Trophoblast cell (in vitro differentiated cells and primary cell): ENCODE data around the gene GALNTL6.

Source experiments
- DNase-seq, 2 donors: peaks; one replicate each; pipeline ENCODE4 v3.0.0-alpha.2; 2016
- H2AFZ ChIP-seq: 2 replicates; pipeline ENCODE4 v1.6.1; 2013; ENCODE audit warnings: low read length, moderate library complexity, mild to moderate bottlenecking; ENCODE audit not compliant: insufficient read depth, poor library complexity
- H2AK5ac ChIP-seq: 2 replicates; pipeline ENCODE4 v1.6.1; 2013; ENCODE audit warnings: mild to moderate bottlenecking, low read length
- H2BK120ac ChIP-seq: 2 replicates; pipeline ENCODE4 v1.6.1; 2013; ENCODE audit warnings: low read length, mild to moderate bottlenecking, moderate library complexity; ENCODE audit not compliant: insufficient read depth, poor library complexity
- H2BK12ac ChIP-seq: 2 replicates; pipeline ENCODE4 v1.6.1; 2013; ENCODE audit warnings: mild to moderate bottlenecking, low read length, moderate library complexity
- H2BK5ac ChIP-seq: 2 replicates; pipeline ENCODE4 v1.6.1; 2013; ENCODE audit warnings: low read length, low read depth, moderate library complexity, mild to moderate bottlenecking; ENCODE audit not compliant: poor library complexity
- H3K14ac ChIP-seq: 2 replicates; pipeline ENCODE4 v1.6.1; 2013; ENCODE audit warnings: mild to moderate bottlenecking, low read length
- H3K18ac ChIP-seq: 2 replicates; pipeline ENCODE4 v1.6.1; 2013; ENCODE audit warnings: mild to moderate bottlenecking, low read length
- H3K23ac ChIP-seq: 2 replicates; pipeline ENCODE4 v1.6.1; 2013; ENCODE audit warnings: low read length
- H3K27ac ChIP-seq: 2 replicates; pipeline ENCODE4 v1.5.1; 2013; ENCODE audit warnings: low read depth, mild to moderate bottlenecking, inconsistent platforms, low read length, moderate library complexity
- H3K27me3 ChIP-seq: 2 replicates; pipeline ENCODE4 v1.6.1; 2013; ENCODE audit warnings: inconsistent platforms, mild to moderate bottlenecking, low read length, moderate library complexity; ENCODE audit not compliant: insufficient read depth
- H3K36me3 ChIP-seq, 2 experiments: 1 replicate in 1 of 2; 2 replicates in 1 of 2; pipeline ENCODE4 v1.6.1; 2013; ENCODE audit warnings: low read length in 2 of 2, mild to moderate bottlenecking in 2 of 2, moderate library complexity in 1 of 2; ENCODE audit not compliant: insufficient read depth in 2 of 2, control insufficient read depth in 1 of 2
- H3K4ac ChIP-seq: 2 replicates; pipeline ENCODE4 v1.6.1; 2013; ENCODE audit warnings: low read depth, mild to moderate bottlenecking, low read length, moderate library complexity
- H3K4me1 ChIP-seq, 2 experiments: 1 replicate in 1 of 2; 2 replicates in 1 of 2; pipeline ENCODE4 v1.6.1; 2013; ENCODE audit warnings: low read length in 2 of 2, mild to moderate bottlenecking in 2 of 2, moderate library complexity in 1 of 2; ENCODE audit not compliant: insufficient read depth in 2 of 2, control insufficient read depth in 1 of 2
- H3K4me2 ChIP-seq: 2 replicates; pipeline ENCODE4 v1.6.1; 2013; ENCODE audit warnings: inconsistent platforms, mild to moderate bottlenecking, low read length, moderate library complexity
- H3K4me3 ChIP-seq: 2 replicates; pipeline ENCODE4 v1.5.1; 2013; ENCODE audit warnings: mild to moderate bottlenecking, low read depth, low read length, inconsistent platforms
- H3K79me1 ChIP-seq: one replicate; pipeline ENCODE4 v1.6.1; 2013; ENCODE audit warnings: low read length
- H3K79me2 ChIP-seq: 2 replicates; pipeline ENCODE4 v1.6.1; 2013; ENCODE audit warnings: low read length, mild to moderate bottlenecking; ENCODE audit not compliant: control insufficient read depth, insufficient read depth, poor library complexity
- H3K9ac ChIP-seq: 2 replicates; pipeline ENCODE4 v1.6.1; 2013; ENCODE audit warnings: mild to moderate bottlenecking, low read length
- H3K9me3 ChIP-seq: 2 replicates; pipeline ENCODE4 v1.6.1; 2013; ENCODE audit warnings: low read depth, mild to moderate bottlenecking, control low read depth, inconsistent platforms, low read length; ENCODE audit not compliant: insufficient read depth
- H4K12ac ChIP-seq: 2 replicates; pipeline ENCODE4 v1.6.1; 2013; ENCODE audit warnings: low read depth, mild to moderate bottlenecking, low read length, moderate library complexity
- H4K8ac ChIP-seq: 2 replicates; pipeline ENCODE4 v1.6.1; 2013; ENCODE audit warnings: low read depth, mild to moderate bottlenecking, low read length, moderate library complexity
- H4K91ac ChIP-seq: one replicate; pipeline ENCODE4 v1.6.1; 2013; ENCODE audit warnings: low read depth, mild to moderate bottlenecking, low read length, moderate library complexity
- WGBS: extraction: QIAGEN DNeasy Blood & Tissue Kit; methylation state at CpG from one replicate; pipeline ENCODE4 v1.1.7; 2013; ENCODE audit warnings: missing lambda C conversion rate; ENCODE audit not compliant: insufficient read length, insufficient coverage; ENCODE audit errors: extremely low coverage; 5-methylcytosine and 5-hydroxymethylcytosine counted together

Gene GALNTL6

GRCh38 chr4:173001571-173001970 is 1188.4 kb downstream of the GALNTL6 start:
- no peak overlapping the region for H2AFZ ChIP-seq
- H3K18ac ChIP-seq: no peak overlapping the region
- no peak overlapping the region for H4K91ac ChIP-seq
- no peaks in the 10 kb centered on the region for H3K4me1 ChIP-seq
- H2BK5ac ChIP-seq: no peak overlapping the region
- no peak overlapping the region for H4K8ac ChIP-seq
- no peaks in the 10 kb centered on the region for H3K36me3 ChIP-seq
- H3K14ac ChIP-seq: no peak overlapping the region
- H3K23ac ChIP-seq: no peak overlapping the region
- no peaks in the 10 kb centered on the region for H3K9me3 ChIP-seq
- no peaks in the 10 kb centered on the region for H3K79me2 ChIP-seq
- DNase-seq: no peak
- H3K79me1 ChIP-seq: peaks cover 2% of the 10 kb centered on the region
- no peaks in the 10 kb centered on the region for H3K27me3 ChIP-seq
- H2BK12ac ChIP-seq: no peak overlapping the region
- no peak overlapping the region for H2BK120ac ChIP-seq
- H4K12ac ChIP-seq: no peak overlapping the region
- H3K9ac ChIP-seq: no peak overlapping the region
- H2AK5ac ChIP-seq: no peak overlapping the region
- no peak overlapping the region for H3K27ac ChIP-seq
- no peak overlapping the region for H3K4me2 ChIP-seq
- no peak overlapping the region for H3K4ac ChIP-seq
- H3K4me3 ChIP-seq: no peak overlapping the region

GRCh38 chr4:173002830-173003561 is 1189.8 kb downstream of the GALNTL6 start:
- Histone ChIP-seq H3K4me3 (no peak overlapping the region), H4K8ac (no peak overlapping the region), H4K91ac (no peak overlapping the region), H3K79me2 (no peaks in the 10 kb centered on the region), H3K9me3 (no peaks in the 10 kb centered on the region), H2BK5ac (no peak overlapping the region), H2AFZ (no peak overlapping the region), H3K9ac (no peak overlapping the region), H3K4me2 (no peak overlapping the region), H3K36me3 (no peaks in the 10 kb centered on the region), H3K18ac (no peak overlapping the region), H3K4ac (no peak overlapping the region), H3K27me3 (no peaks in the 10 kb centered on the region), H2BK12ac (no peak overlapping the region), H4K12ac (no peak overlapping the region), H2AK5ac (no peak overlapping the region), H3K79me1 (peaks cover 2% of the 10 kb centered on the region), H3K23ac (no peak overlapping the region), H2BK120ac (no peak overlapping the region), H3K27ac (no peak overlapping the region), H3K14ac (no peak overlapping the region), H3K4me1 (no peaks in the 10 kb centered on the region)
- WGBS: no CpG with 5 or more reads among the region's 6 CpGs
- DNase-seq: no peak

GRCh38 chr4:173005912-173006633 is 1192.9 kb downstream of the GALNTL6 start:
- no peak for DNase-seq
- Histone ChIP-seq H4K8ac (no peak overlapping the region), H3K4me1 (no peaks in the 10 kb centered on the region), H3K27me3 (no peaks in the 10 kb centered on the region), H3K23ac (no peak overlapping the region), H2AFZ (no peak overlapping the region), H3K14ac (no peak overlapping the region), H4K12ac (peak overlapping the region; percentile 23), H3K79me2 (no peaks in the 10 kb centered on the region), H2AK5ac (peak overlapping the region; percentile 23), H2BK120ac (no peak overlapping the region), H2BK12ac (no peak overlapping the region), H3K4ac (no peak overlapping the region), H2BK5ac (no peak overlapping the region), H3K27ac (no peak overlapping the region), H3K4me3 (no peak overlapping the region), H3K36me3 (no peaks in the 10 kb centered on the region), H3K9ac (no peak overlapping the region), H3K9me3 (no peaks in the 10 kb centered on the region), H3K79me1 (no peaks in the 10 kb centered on the region), H4K91ac (no peak overlapping the region), H3K4me2 (no peak overlapping the region), H3K18ac (no peak overlapping the region)
- WGBS: no CpG with 5 or more reads among the region's 3 CpGs

- Histone ChIP-seq H3K4me2 (no peak overlapping the region), H2AK5ac (no peak overlapping the region), H3K9ac (no peak overlapping the region), H3K36me3 (no peaks in the 10 kb centered on the region), H3K4me3 (no peak overlapping the region), H3K23ac (no peak overlapping the region), H2BK120ac (no peak overlapping the region), H3K4ac (no peak overlapping the region), H3K4me1 (no peaks in the 10 kb centered on the region), H3K27ac (no peak overlapping the region), H2BK12ac (no peak overlapping the region), H2AFZ (no peak overlapping the region), H3K27me3 (no peaks in the 10 kb centered on the region), H3K18ac (no peak overlapping the region), H3K79me1 (no peaks in the 10 kb centered on the region), H4K8ac (no peak overlapping the region), H4K12ac (no peak overlapping the region), H2BK5ac (no peak overlapping the region), H3K14ac (no peak overlapping the region), H4K91ac (no peak overlapping the region), H3K79me2 (no peaks in the 10 kb centered on the region), H3K9me3 (no peaks in the 10 kb centered on the region)
- no peak for DNase-seq
- WGBS: no CpG with 5 or more reads among the region's 3 CpGs
These were observed 1195.2 kb downstream of the GALNTL6 start for GRCh38 chr4:173008436-173008835.
